Mucosa of descending colon (tissue), 3 donors: ENCODE measurements around the gene SH3BP5. TPM values are rescaled to one million over a fixed set of nuclear protein-coding genes. Genes with fewer than 3 reads are reported as not detected.

Experiments used
- ATAC-seq: fragments of 200-7000 bp; cut with Tn5 transposase; one replicate; pipeline ENCODE4 v1.9.1; 2020; ENCODE audit warnings: mild to moderate bottlenecking, moderate library complexity
- DNase-seq, 3 donors: peaks; one replicate each; pipeline ENCODE4 v3.0.0-alpha.2; 2020
- H3K36me3 ChIP-seq: fragments of 200-600 bp; one replicate; pipeline ENCODE4 v1.8.0; 2021; ENCODE audit warnings: low read depth, mild to moderate bottlenecking
- H3K4me1 ChIP-seq: fragments of 200-600 bp; one replicate; pipeline ENCODE4 v1.8.0; 2021; ENCODE audit warnings: low read depth, mild to moderate bottlenecking
- H3K4me3 ChIP-seq: fragments of 200-600 bp; one replicate; pipeline ENCODE4 v1.8.0; 2021; ENCODE audit warnings: mild to moderate bottlenecking
- H3K9me3 ChIP-seq: fragments of 200-600 bp; one replicate; pipeline ENCODE4 v1.8.0; 2021; ENCODE audit warnings: mild to moderate bottlenecking
- CTCF ChIP-seq: fragments of 200-600 bp; IDR thresholded peaks from one replicate; pipeline ENCODE4 v1.8.0; 2022; ENCODE audit warnings: antibody characterized with exemption, mild to moderate bottlenecking
- intact Hi-C, 2 donors: fragments of 100-400 bp; cut with DNase I in 1 of 2; cut with micrococcal nuclease in 1 of 2; formaldehyde crosslinking; loops; one replicate each; pipeline versions ENCODE4 v1.11.0 to v1.11.1; 2022; cut with DNase I, micrococcal nuclease
- total RNA-seq, 3 donors: library from RNA; stranded (reverse); fragmentation: NEBNext Ultra II Directional in 2 of 3; extraction: Animal tissue kit (Norgen Biotek cat#: 25700) in 2 of 3; gene quantifications; one replicate each; pipeline versions ENCODE4 v1.2.1 to v1.2.4, GENCODE V29; 2021 to 2023
- donor health status: DM: no; HTN: no; CAD: no; lungs with moderate emphysema.
- donor health status: DM: no; HTN: no; CAD: no.
- donor health status: DM: no; HTN: yes; CAD: no.

The SH3BP5 gene
- total RNA-seq, 3 donors from 2014 or later, result 5.9 to 20.8 (median 10.9) TPM

DNA sequence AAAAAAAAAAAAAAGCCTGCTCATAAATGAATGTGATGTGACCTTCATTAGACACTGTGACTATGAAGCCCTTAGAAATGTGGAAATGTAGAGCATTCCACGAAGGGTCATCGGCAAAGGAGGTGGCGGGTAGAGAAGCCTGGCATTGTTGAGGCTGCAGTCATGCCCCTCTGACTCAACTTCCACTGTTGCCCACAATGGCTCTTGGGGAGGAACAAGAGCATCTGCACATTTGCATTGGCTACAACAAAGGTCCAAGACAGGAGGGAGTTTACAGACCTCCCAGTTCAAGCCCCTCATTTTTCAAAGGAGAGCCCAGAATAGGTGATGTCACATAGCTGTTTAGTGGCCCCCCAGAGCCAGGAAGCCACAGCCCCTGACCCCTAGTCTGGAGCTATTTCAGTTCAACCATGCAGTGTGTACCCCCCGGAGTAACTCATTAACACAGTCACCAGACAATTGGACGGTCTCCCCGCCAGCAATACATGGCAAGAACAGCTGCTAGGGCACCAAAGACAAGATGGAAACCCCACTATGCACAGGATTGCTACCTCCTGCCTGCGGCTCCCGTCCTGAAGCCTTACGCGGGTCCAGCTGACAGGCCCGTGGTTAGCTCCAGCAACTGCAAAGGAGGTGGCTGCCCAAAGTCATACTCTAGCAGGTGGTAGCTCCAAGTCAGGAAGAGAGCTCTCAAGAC lies 56.2 kb downstream of the SH3BP5 start:
- Histone ChIP-seq H3K4me3 (no peak overlapping the region), H3K4me1 (peaks cover 2% of the 10 kb centered on the region), H3K36me3 (no peaks in the 10 kb centered on the region), H3K9me3 (no peaks in the 10 kb centered on the region)
- intact Hi-C loops, result no loop called here
- TF ChIP-seq CTCF, result no peak
- DNase-seq, result no peak
- no peak for ATAC-seq

- DNase-seq, result no peak
- no peak for TF ChIP-seq CTCF
- H3K36me3 ChIP-seq, result no peaks in the 10 kb centered on the region
- peaks cover 6% of the 10 kb centered on the region for H3K4me1 ChIP-seq
- H3K4me3 ChIP-seq, result no peak overlapping the region
- intact Hi-C loops, result no loop called here
- H3K9me3 ChIP-seq, result no peaks in the 10 kb centered on the region
- ATAC-seq, result no peak
Measured at GRCh38 chr3:15273227-15273626, 59.2 kb downstream of the SH3BP5 start.

DNA sequence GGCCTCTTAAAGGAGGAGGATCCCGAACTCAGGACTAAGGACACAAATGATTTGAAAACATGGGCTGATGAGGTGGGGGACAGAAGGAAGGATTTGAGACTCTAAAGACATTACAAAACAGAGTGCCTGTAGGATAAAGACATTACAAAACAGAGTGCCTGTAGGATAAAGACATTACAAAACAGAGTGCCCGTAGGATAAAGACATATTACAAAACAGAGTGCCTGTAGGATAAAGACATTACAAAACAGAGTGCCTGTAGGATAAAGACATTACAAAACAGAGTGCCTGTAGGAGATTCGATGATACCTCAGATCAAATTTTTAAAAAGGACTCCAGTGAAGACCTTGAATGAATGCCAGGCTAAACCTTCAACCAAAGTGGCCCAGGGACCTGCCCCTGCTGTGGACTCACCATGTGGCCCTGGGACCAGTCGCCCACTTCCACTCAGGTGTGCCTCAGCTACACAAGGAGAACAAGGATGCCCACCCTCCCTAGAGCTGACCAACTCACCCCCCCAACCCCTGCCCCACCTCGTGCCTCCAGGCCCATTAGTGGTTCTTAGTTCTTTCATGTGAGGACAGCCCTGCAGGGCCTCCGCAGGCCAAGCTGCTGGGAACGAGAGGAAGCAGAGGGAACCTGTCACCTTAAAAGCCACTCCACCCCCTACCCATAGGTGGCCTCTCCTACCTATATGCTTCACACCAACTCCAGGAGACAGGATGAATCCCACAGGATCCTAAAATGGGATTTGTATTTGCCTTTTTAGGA lies 59.8 kb downstream of the SH3BP5 start:
- ATAC-seq (no peak), DNase-seq (no peak)
- no peak for TF ChIP-seq CTCF
- Histone ChIP-seq H3K4me3 (no peak overlapping the region), H3K9me3 (no peaks in the 10 kb centered on the region), H3K36me3 (no peaks in the 10 kb centered on the region), H3K4me1 (peaks cover 9% of the 10 kb centered on the region)
- intact Hi-C loops, result no loop called here

- peak; percentile 59 to 86 (median 59) for DNase-seq
- no peak overlapping the region for H3K4me3 ChIP-seq
- peak; percentile 66 for ATAC-seq
- H3K36me3 ChIP-seq, result no peaks in the 10 kb centered on the region
- peaks cover 9% of the 10 kb centered on the region for H3K4me1 ChIP-seq
- intact Hi-C loops, result no loop called here
- H3K9me3 ChIP-seq, result no peaks in the 10 kb centered on the region
- TF ChIP-seq CTCF, result no peak
Measured at GRCh38 chr3:15271785-15272381, 60.5 kb downstream of the SH3BP5 start.

DNA sequence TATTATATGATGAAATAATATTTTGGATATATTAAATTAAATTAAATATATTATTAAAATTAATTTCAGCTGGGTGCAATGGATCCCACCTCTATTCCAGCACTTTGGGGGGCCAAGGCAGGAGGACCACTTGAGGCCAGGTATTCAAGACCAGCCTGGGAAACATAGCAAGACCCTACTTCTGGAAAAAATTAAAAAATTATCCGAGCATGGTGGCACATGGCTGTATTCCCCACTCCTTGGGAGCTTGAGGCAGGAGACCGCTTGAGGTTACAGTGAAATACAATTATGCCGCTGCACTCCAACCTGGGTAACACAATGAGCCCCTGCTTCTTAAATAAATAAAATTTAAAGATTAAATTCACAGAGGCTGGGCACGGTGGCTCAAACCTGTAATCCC lies 61.4 kb downstream of the SH3BP5 start:
- Histone ChIP-seq H3K36me3 (no peaks in the 10 kb centered on the region), H3K4me3 (no peak overlapping the region), H3K4me1 (peaks cover 9% of the 10 kb centered on the region), H3K9me3 (no peaks in the 10 kb centered on the region)
- ATAC-seq (no peak), DNase-seq (no peak)
- no peak for TF ChIP-seq CTCF
- intact Hi-C loops, result no loop called here
